GM12878 (cell line): ENCODE data around the gene AARSD1. TPM values are rescaled to one million over a fixed set of nuclear protein-coding genes. Genes with fewer than 3 reads are reported as not detected.

Experiments used
- ATAC-seq: fragments of 200-7000 bp; cut with Tn5 transposase; 3 replicates; pipeline ENCODE4 v1.9.1; 2020; ENCODE audit warnings: mild to moderate bottlenecking, moderate library complexity
- BruUV-seq: library from RNA; stranded (reverse); fragments of 400-500 nt; replicated peaks from 2 replicates; lab custom pipeline; 2021; lab: Mats Ljungman, UMichigan
- CTCF ChIA-PET: fragments of 300-600 bp; sonication (Branson Sonifier 250); formaldehyde crosslinking; extraction: SDS; loops from one replicate; lab custom pipeline; 2021; ENCODE audit warnings: inconsistent platforms; lab: Yijun Ruan, JAX
- POLR2A ChIA-PET: fragments of 350-600 bp; formaldehyde crosslinking; extraction: SDS; loops from one replicate; lab custom pipeline; 2021; ENCODE audit warnings: inconsistent platforms; lab: Charles Lee
- RAD21 ChIA-PET: fragments of 300-600 bp; sonication (Branson Sonifier 250); formaldehyde crosslinking; loops from one replicate; lab custom pipeline; 2023; ENCODE audit warnings: antibody characterized with exemption; ENCODE audit not compliant: unreplicated experiment; lab: Charles Lee
- SMC1A ChIA-PET: fragments of 300-600 bp; sonication (Branson Sonifier 250); formaldehyde crosslinking; loops from one replicate; lab custom pipeline; 2023; ENCODE audit not compliant: unreplicated experiment, uncharacterized antibody; lab: Charles Lee
- DNase-seq: peaks from one replicate; pipeline ENCODE4 v3.0.0-alpha.2; 2011; ENCODE audit warnings: low read depth, low spot score
- FAIRE-seq: peaks from 3 replicates; lab custom pipeline; 2011; peaks lifted over from hg19 to GRCh38; lab: Jason Lieb, UNC
- H2AFZ ChIP-seq: 2 replicates; pipeline ENCODE4 v1.6.0; 2011; ENCODE audit warnings: low read depth, low read length, control low read depth; ENCODE audit not compliant: control insufficient read depth
- H3K27ac ChIP-seq: 2 replicates; pipeline ENCODE4 v1.5.1; 2011; ENCODE audit warnings: control low read depth; ENCODE audit not compliant: control insufficient read depth, insufficient read depth
- H3K27me3 ChIP-seq, 2 experiments: replicated peaks in 1 of 2; 2 replicates each; pipeline versions ENCODE4 v1.6.0 to v1.6.1; 2011; ENCODE audit warnings: low read length in 1 of 2; ENCODE audit not compliant: control insufficient read depth in 2 of 2, insufficient read depth in 2 of 2
- H3K36me3 ChIP-seq, 2 experiments: 2 replicates each; pipeline ENCODE4 v1.5.1; 2011; ENCODE audit warnings: low read length in 1 of 2; ENCODE audit not compliant: control insufficient read depth in 2 of 2, insufficient read depth in 2 of 2
- H3K4me1 ChIP-seq: 2 replicates; pipeline ENCODE4 v1.6.1; 2011; ENCODE audit warnings: mild to moderate bottlenecking, low read length, moderate library complexity, mixed read lengths; ENCODE audit not compliant: control insufficient read depth, insufficient read depth
- H3K4me2 ChIP-seq: 2 replicates; pipeline ENCODE4 v1.6.0; 2011; ENCODE audit warnings: control low read depth; ENCODE audit not compliant: control insufficient read depth, insufficient read depth
- H3K4me3 ChIP-seq: fragments of 200-600 bp; sonication (generic); 2 replicates; pipeline ENCODE4 v1.5.1; 2016
- H3K79me2 ChIP-seq: 2 replicates; pipeline ENCODE4 v1.6.0; 2011; ENCODE audit warnings: low read length; ENCODE audit not compliant: control insufficient read depth, insufficient read depth
- H3K9ac ChIP-seq: 2 replicates; pipeline ENCODE4 v1.8.0; 2011; ENCODE audit warnings: low read length, control low read depth, mixed read lengths; ENCODE audit not compliant: control insufficient read depth, insufficient read depth
- H3K9me3 ChIP-seq: replicated peaks from 3 replicates; pipeline ENCODE4 v1.5.1; 2011; ENCODE audit warnings: mild to moderate bottlenecking, low read length; ENCODE audit not compliant: control insufficient read depth, insufficient read depth
- H4K20me1 ChIP-seq: 2 replicates; pipeline ENCODE4 v1.6.0; 2011; ENCODE audit not compliant: control insufficient read depth, insufficient read depth
- BCL11A ChIP-seq: IDR thresholded peaks from 2 replicates; pipeline ENCODE4 v1.6.1; 2011; ENCODE audit warnings: low read depth, low read length
- EZH2 ChIP-seq: IDR thresholded peaks from 2 replicates; pipeline ENCODE4 v1.6.1; 2012; ENCODE audit warnings: low read depth, mild to moderate bottlenecking, control low read depth, inconsistent platforms, low read length, borderline replicate concordance; ENCODE audit not compliant: control insufficient read depth
- FOXK2 ChIP-seq: fragments of 450-650 bp; IDR thresholded peaks from 2 replicates; pipeline ENCODE4 v1.6.1; 2017; ENCODE audit warnings: mild to moderate bottlenecking, moderate library complexity
- HDAC2 ChIP-seq: fragments of 200-600 bp; sonication (generic); IDR thresholded peaks from 2 replicates; pipeline ENCODE4 v1.6.1; 2017
- IKZF2 ChIP-seq, 2 experiments: fragments of 450-650 bp; IDR thresholded peaks; 2 replicates each; pipeline ENCODE4 v1.6.1; 2017; ENCODE audit warnings: mild to moderate bottlenecking in 2 of 2, moderate library complexity in 2 of 2
- KDM1A ChIP-seq: fragments of 200-600 bp; sonication (generic); IDR thresholded peaks from 2 replicates; pipeline ENCODE4 v1.6.1; 2016; ENCODE audit warnings: borderline replicate concordance
- MTA2 ChIP-seq: fragments of 450-650 bp; IDR thresholded peaks from 2 replicates; pipeline ENCODE4 v1.6.1; 2016; ENCODE audit warnings: low read depth, mild to moderate bottlenecking, moderate library complexity
- MXI1 ChIP-seq: fragments of 150-350 bp; IDR thresholded peaks from 2 replicates; pipeline ENCODE4 v1.6.1; 2011; ENCODE audit warnings: low read depth, mild to moderate bottlenecking, inconsistent platforms, low read length, improper control_type of control experiment
- NBN ChIP-seq: fragments of 450-650 bp; IDR thresholded peaks from 2 replicates; pipeline ENCODE4 v1.6.1; 2016
- POLR2A ChIP-seq: IDR thresholded peaks from 2 replicates; pipeline ENCODE4 v1.6.1; 2011; ENCODE audit warnings: low read depth, mild to moderate bottlenecking, low read length
- SUPT20H ChIP-seq: IDR thresholded peaks from 2 replicates; pipeline ENCODE4 v1.6.1; 2011; ENCODE audit warnings: low read depth, mild to moderate bottlenecking, low read length, moderate library complexity, borderline replicate concordance; ENCODE audit not compliant: control insufficient read depth
- ZBTB40 ChIP-seq: fragments of 450-650 bp; IDR thresholded peaks from 2 replicates; pipeline ENCODE4 v1.6.1; 2016; ENCODE audit warnings: mild to moderate bottlenecking, moderate library complexity, borderline replicate concordance
- WGBS: methylation state at CpG from one replicate; pipeline ENCODE4 v1.1.6; 2016; ENCODE audit warnings: low lambda C conversion rate; ENCODE audit not compliant: insufficient replicate concordance, insufficient coverage; ENCODE audit errors: missing lambda C conversion rate; 5-methylcytosine and 5-hydroxymethylcytosine counted together
- in situ Hi-C: fragments of 300-500 bp; cut with MboI; formaldehyde crosslinking; loops from 9 replicates; pipeline ENCODE4 v1.14.3; 2018; ENCODE audit warnings: mixed read lengths
- intact Hi-C: fragments of 100-400 bp; cut with micrococcal nuclease; formaldehyde crosslinking; loops from one replicate; pipeline ENCODE4 v1.14.2; 2022; ENCODE audit not compliant: unreplicated experiment
- polyA plus RNA-seq, 11 experiments: library from polyadenylated mRNA; depleted of rRNA in 4 of 11; unstranded in 6 of 11; stranded (reverse) in 5 of 11; fragments of >200 nt; fragmentation: Nextera tagmentation in 4 of 11; fragmentation: Illumina TruSeq in 1 of 11; extraction: Ambion mirVana in 4 of 11; extraction: Trizol in 1 of 11; gene quantifications; 1 replicate in 1 of 11; 2 replicates in 10 of 11; pipeline versions ENCODE4 v1.2.1 to v1.2.3, GENCODE V29; 2011 to 2016; ENCODE audit warnings: inconsistent platforms in 2 of 11, missing spikeins in 2 of 11, low read depth in 1 of 11
- total RNA-seq, 4 experiments: library from RNA; depleted of rRNA in 3 of 4; stranded (reverse); fragments of >200 nt in 3 of 4; fragmentation: Illumina TruSeq in 1 of 4; extraction: Trizol in 1 of 4; gene quantifications; 2 replicates each; pipeline versions ENCODE4 v1.2.1 to v1.2.3, GENCODE V29; 2013 to 2021

AARSD1 gene
- total and polyA plus RNA-seq, 10 of the 15 experiments (the other 5 are each of a cell fraction or from before 2014, with no cell fraction given) = 32.2 to 86.2 (median 52.8) TPM

DNA sequence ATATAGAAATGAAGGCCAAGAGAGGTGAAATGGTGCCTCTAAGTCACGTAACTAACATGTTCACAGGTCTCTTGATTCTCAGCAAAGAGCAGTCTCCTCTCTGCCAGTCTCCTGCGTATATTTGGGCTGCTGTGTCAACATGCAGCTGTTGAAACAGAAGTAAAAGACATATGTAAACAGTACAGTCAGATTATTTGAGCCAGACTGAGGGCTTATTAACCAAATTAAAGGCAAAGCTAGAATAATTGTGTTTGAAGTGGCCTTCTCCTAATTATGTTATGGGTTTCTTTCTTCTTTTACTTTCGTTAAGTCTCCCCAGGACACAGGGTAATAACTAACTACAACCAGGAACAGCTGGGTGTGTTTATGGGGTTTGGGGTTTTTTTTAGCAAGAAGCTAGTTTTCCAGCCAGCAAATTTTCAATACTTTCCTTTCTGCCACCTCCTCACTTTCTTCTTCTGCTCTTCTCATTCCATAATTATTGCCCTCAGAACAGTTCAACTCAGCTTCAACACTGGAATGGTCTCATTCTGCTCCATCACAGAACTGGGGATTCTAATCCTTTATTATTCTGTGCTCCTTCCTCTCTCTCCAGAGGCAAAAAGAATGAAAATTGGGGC, 45.2 kb downstream of the AARSD1 start:
- CTCF ChIA-PET = interaction anchor here (1.8 to 6.7 kb wide), 3 partner anchors 11 to 99 kb away, joined by 7 to 40 read pairs (median 8); partner anchors contain the start of gene BECN1
- BruUV-seq = no TSS peak
- no peak overlapping the region for H3K4me2 ChIP-seq
- H2AFZ ChIP-seq = no peak overlapping the region
- no peak overlapping the region for H3K9ac ChIP-seq
- H3K79me2 ChIP-seq = no peaks in the 10 kb centered on the region
- SMC1A ChIA-PET = interaction anchor here (0.9 to 1.6 kb wide), 5 partner anchors 10 to 389 kb away, joined by 3 to 5 read pairs (median 4); partner anchors contain the start of gene RPL27
- in situ Hi-C loops = no loop called here
- no peaks in the 10 kb centered on the region for H3K4me1 ChIP-seq
- no peaks in the 10 kb centered on the region; a peak in 1 of 4 replicates for H3K27me3 ChIP-seq
- POLR2A ChIA-PET = interaction anchor here (0.5 to 1.1 kb wide), 3 partner anchors 156 to 1474 kb away, joined by 3 to 9 read pairs (median 3); no protein-coding TSS in a partner anchor
- H3K36me3 ChIP-seq = no peaks in the 10 kb centered on the region
- no peak overlapping the region for H3K4me3 ChIP-seq
- TF ChIP-seq BCL11A = no peak
- no peak for TF ChIP-seq SUPT20H
- TF ChIP-seq MTA2 = peak; percentile 83
- peak; percentile 32; the same call in 1 of the 2 replicates for TF ChIP-seq FOXK2
- no peak for TF ChIP-seq HDAC2
- TF ChIP-seq ZBTB40 = no peak
- TF ChIP-seq NBN = peak; percentile 35; the same call in 1 of the 2 replicates
- peak in 1 of 2 experiments; percentile 43; a peak in 2 of 4 replicates for TF ChIP-seq IKZF2 (IDR thresholded peaks at IDR 0.05)
- TF ChIP-seq POLR2A = no peak
- no peak for TF ChIP-seq EZH2
- no peak for TF ChIP-seq MXI1
- no peak for TF ChIP-seq KDM1A
- TF ChIP-seq, all 136 proteins: peak for 4
- intact Hi-C loops = no loop called here
- Histone ChIP-seq H3K9me3 (no peaks in the 10 kb centered on the region), H3K27ac (no peak overlapping the region), H4K20me1 (no peaks in the 10 kb centered on the region)
- FAIRE-seq = no peak
- no peak for DNase-seq
- peak; percentile 70 for ATAC-seq
- WGBS = 42% methylated on average over 3 of the region's 3 CpGs
- RAD21 ChIA-PET = interaction anchor here (0.8 to 2.4 kb wide), 2 partner anchors 10 to 95 kb away, joined by 3 to 8 read pairs; partner anchors contain the start of gene BECN1
